Uterus (tissue), 2 donors: ENCODE results near the gene GYG1.

Source experiments
- CTCF ChIP-seq, 4 experiments: fragments of 200-600 bp in 2 of 4; fragments of 450-650 bp in 2 of 4; sonication (generic) in 2 of 4; IDR thresholded peaks; one replicate each; pipeline ENCODE4 v1.5.1; 2016 to 2019; ENCODE audit warnings: antibody characterized with exemption in 4 of 4, mild to moderate bottlenecking in 2 of 4, moderate library complexity in 1 of 4
- POLR2A ChIP-seq, 2 donors: fragments of 450-650 bp; IDR thresholded peaks; one replicate each; pipeline ENCODE4 v1.6.1; 2016; ENCODE audit warnings: antibody characterized with exemption in 2 of 2, mild to moderate bottlenecking in 1 of 2, moderate library complexity in 1 of 2

GRCh38 chr3:148954981-148955380 lies 36.4 kb upstream of the GYG1 start:
- TF ChIP-seq CTCF (IDR thresholded peaks at IDR 0.05) (no peak), POLR2A (IDR thresholded peaks at IDR 0.05) (no peak)
